Inflammatory macrophage treated with lipopolysaccharide for 1 hour (primary cell): Measurements from ENCODE around the gene GNA12.

Experiments
- DNase-seq, 2 donors: peaks; one replicate each; pipeline ENCODE4 v3.0.0-alpha.2; 2020 to 2022

GNA12 gene

GRCh38 chr7:2800931-2801688, 43.0 kb downstream of the GNA12 start:
- DNase-seq: no peak

DNA sequence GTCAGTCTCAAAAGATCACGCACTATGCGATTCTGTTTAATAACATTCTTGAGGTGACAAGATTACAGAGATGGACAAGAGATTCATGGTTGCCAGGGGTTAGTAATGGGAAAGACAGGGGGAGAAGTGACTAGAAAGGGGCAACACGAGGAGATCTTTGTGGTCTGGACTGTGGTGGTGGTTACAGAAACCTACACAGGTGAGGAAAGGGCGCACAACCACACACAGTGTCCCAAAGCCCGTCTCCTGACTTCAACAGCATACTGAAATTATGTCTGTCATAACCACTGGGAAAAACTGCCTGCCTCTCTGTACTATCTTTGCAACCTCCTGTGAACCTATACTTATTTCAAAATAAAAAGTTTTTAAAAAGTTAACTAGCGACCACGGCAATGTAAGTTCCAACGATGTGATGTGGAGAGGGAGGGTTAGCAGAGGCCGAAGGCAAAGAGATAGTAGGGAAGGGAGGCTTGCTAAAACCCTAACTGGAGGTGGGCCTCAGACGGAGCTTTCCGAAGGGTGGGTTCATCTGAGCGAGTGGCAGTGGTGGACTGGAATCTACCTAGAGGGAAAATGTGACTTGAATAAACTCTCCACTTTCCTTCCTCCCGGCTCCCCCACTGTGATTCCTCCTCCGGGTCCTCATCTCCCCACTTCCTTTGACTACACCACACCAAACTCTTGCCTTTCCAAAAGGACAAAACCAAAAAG, 43.7 kb downstream of the GNA12 start:
- no peak for DNase-seq

DNA sequence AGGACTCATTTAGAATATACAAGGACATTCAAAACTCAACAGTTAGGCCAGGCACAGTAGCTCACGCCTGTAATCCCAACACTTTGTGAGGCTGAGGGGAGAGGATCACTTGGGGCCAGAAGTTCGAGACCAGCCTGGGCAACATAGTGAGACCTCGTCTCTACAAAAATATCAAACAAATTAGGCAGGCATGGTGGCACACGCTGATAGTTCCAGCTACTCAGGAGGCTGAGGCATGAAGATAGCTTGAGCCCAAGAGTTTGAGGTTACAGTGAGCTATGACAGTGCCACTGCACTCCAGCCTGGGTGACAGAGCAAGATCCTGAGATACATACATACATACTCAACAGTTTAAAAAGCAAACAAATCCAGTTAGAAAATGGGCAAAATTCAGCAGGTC, 44.9 kb downstream of the GNA12 start:
- DNase-seq: no peak

DNA sequence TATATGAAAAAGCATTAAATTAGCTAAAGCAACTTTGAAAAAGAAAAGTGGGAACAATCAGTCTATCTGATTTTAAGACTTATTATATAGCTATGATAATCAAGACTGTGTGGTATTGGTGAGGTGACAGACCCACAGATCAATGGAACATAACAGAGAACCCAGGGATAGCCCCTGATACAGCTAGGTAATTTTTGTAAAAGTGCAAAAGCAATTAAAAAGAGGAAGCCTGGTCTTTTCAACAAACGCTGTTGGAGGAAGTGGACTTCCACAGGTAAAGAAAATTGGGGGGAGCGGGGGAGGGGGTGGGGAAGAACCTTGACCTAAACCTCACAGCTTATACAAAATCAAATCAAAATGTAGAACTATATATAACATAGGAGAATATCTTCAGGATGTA, 45.4 kb downstream of the GNA12 start:
- no peak for DNase-seq

GRCh38 chr7:2796358-2797352, 47.5 kb downstream of the GNA12 start:
- peak in 1 of 2 donors; percentile 35 for DNase-seq

DNA sequence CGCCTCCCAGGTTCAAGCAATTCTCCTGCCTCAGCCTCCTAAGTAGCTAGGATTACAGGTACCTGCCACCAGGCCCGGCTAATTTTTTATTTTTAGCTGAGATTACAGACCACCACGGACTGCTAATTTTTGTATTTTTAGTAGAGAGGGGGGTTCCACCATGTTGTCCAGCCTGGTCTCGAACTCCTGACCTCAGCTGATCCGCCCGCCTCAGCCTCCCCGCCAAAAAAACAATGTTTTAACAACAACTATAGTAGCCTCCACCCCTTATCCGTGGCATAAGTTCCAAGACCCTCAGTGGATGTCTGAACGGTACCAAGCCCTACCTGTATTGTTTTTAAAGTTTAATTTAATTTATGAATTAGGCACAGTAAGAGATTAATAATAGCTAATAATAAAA, 48.2 kb downstream of the GNA12 start:
- no peak for DNase-seq

DNA sequence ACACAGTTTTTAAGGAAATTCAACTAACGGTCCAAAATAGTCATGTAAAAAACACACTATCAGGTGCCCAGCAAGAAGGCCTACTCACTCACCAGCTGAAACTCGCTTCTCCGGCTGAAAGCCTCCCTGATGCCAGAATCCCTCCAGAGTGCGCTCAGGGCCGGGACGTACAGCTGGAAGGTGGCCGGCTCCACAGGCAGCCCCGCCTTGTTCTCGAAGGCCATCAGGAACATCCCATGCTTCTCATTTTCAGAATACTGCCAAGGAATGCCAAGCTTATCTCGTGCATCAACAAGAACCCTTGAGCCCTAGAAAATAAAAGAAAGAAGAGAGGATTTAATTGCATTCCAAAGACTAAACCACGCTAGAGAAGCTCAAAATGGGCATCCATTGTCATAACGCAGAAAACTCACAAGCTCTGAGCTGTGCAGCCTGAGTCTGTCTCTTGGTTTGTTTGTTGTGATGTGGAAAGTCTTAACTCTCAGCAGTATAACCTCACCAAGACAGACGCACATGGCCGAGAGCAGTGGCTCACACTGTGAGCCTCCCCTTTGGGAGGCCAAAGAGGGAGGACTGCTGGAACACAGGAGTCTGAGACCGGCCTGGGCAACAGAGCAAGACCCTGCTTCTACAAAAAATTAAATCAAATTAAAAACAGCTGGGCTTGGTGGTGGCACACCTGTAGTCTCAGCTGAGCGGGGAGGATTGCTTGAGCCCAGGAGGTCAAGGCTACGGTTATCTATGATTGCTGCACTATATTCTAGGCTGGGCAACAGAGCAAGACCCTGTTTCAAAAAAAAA, 49.1 kb downstream of the GNA12 start:
- no peak for DNase-seq

DNA sequence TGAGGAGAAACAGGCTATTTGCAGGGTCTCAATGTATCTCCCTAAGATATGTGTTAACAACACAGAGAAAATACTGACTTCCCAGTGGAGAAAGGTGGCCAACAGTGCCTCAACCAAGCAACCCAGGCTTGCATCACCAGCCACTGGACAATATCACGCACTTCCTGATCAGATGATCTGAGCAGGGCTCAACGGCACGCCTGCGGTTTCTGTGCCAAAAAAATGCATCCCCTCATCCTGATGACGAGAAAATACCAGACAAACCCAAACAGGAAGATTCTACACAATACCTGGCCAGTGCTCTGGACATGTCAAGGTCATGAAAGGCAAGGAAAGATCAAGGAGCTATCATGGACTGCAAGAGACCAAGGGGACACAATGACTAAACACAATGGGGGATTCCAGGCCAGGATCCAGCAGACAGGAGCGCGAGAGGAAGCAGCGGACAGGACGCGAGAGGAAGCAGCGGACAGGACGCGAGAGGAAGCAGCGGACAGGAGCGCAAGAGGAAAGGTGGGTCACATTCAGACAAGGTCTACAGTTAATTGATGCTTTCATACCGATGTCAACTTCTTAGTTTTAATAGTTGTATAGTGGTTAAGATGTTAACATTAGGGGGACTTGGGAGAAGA, 51.1 kb downstream of the GNA12 start:
- DNase-seq: peak; percentile 57 to 63

GRCh38 chr7:2792235-2792634, 51.9 kb downstream of the GNA12 start:
- DNase-seq: peak in 1 of 2 donors; percentile 40

DNA sequence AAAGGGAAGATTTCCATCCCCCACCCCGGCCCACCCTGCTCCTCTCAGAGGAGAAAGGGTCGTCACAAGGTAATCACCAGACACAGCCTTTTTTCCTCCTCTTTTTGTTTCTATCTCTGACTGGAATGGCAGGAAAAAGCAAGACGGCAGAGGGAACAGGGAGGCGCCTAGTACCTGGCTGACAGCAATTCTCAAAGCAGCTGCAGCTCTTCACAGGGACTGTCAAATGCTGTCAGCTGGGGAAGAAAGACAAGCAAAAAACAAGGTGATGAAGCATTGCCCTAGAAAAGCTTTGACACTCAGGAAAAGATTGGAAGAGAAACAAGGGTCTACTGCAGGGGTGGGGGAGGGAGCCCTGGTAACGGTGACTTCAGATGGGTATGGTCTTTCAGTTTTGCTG, 52.7 kb downstream of the GNA12 start:
- no peak for DNase-seq

DNA sequence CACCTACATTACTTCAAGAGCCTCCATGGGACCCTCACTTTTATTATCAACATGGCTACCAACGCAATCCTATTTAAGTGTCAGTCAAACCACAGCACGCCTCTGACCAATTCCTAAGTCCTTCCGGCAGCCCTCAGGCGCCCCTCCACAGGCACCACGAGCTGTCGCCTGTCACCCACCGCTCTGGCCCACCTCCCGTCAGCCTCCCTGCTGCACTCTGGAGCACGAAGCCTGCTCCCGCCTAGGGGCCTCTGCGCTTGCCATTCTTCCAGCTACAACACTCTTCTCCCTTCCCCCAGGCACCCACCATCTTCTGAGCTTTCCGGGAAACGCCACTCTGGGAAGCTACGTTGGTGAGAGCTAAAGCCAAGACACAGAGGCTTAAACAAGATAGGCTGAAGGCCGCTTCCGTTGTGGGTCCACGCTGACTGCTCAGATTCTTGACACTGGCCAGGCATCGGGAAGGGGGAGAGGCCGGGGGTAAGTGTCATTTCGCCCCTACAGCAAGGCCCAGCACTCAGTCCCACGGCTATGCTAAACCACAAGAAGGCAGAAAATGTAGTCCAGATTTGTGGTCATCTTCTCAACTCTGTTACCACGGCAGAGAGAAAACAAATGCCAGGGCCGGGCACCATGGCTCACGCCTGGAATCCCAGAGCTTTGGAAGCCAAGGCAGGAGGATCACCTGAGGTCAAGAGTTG, 56.7 kb downstream of the GNA12 start:
- DNase-seq: no peak

GRCh38 chr7:2786607-2787116, 57.4 kb downstream of the GNA12 start:
- DNase-seq: no peak

GRCh38 chr7:2785071-2785500, 59.0 kb downstream of the GNA12 start:
- DNase-seq: no peak

DNA sequence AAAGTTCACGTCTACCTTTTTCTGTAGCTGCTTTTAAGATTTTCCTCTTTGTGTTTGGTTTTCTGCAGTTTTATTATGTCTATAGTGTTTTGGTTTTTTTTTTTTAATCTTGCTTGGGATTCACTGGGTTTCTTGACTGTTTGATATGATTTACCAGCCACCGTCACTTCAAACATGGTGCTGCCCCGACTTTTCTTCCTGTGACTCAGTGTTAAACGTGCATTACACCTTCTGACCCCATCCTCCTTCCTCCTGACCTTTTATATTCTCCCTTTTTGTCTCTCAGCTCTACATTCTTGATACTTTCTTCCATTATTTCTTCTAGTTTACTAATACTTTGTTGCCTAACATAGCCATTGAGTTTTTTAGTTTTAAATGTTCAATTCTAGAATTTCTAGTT, 61.5 kb downstream of the GNA12 start:
- DNase-seq: no peak

DNA sequence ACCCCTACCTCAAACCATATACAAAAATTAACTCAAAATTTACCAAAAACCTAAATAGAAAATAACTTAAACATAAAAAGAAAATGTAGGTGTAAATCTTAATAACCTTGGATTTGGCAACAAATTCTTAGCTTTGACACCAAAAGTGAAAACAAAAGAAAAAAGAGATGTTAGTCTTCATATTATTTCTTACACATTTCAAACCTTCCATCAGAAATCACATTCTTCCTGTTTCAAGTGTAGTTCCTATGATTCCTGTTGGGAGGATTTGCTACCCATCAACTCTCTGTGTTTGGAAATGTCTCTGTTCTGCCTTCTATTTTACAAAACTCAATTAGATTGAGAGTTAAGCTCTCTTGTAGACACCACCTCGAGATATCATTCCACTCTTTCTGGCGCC, 62.0 kb downstream of the GNA12 start:
- no peak for DNase-seq

DNA sequence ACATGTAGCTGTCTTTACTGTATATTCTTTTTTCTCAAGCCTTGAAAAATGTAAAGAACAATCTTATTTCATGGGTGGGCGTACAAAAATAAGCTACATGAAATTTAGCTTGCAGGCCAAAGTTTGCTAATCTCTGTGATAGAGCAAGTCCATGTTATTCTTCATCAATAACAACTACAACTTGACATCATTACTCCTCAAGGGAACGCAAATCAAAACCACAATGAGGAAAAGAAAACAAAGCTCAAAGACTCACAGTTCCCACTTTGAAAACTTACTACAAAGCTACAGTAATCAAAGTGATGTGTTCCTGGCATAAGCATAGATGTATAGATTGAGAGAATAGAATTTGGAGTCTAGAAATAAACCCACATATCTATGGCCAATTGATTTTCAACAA, 62.5 kb downstream of the GNA12 start:
- DNase-seq: no peak

GRCh38 chr7:2779051-2779450, 65.1 kb downstream of the GNA12 start:
- no peak for DNase-seq

GRCh38 chr7:2777898-2778535, 66.1 kb downstream of the GNA12 start:
- DNase-seq: no peak

DNA sequence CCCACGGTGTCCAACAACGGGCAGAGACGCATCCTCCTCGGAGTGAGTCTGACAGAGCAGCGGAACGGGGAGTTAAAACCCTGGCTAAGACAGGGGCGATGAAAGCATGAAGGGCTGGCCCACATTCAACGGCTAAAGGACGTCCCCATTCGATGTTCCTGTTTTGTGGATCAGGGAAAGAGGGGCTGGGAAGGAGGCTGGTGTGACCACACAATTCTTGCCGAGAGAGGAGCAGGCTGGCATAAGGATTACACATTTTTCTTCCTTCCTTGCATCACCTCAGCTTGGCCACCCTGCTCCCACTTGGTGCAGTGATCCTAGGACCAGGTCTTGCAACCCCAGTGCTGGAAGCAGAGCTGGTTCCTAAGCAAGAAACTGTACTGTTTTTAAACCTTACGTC, 67.7 kb downstream of the GNA12 start:
- peak in 1 of 2 donors; percentile 70 for DNase-seq

GRCh38 chr7:2775785-2776184, 68.3 kb downstream of the GNA12 start:
- DNase-seq: no peak
